IPS-20b (cell line): ENCODE results near the gene MAP1LC3B.
A peak's percentile ranks its signal among the peaks of the same experiment; 100 is the strongest.

Experiments used
- H3K27ac ChIP-seq: one replicate; pipeline ENCODE4 v1.5.1; 2013; ENCODE audit warnings: low read length
- H3K27me3 ChIP-seq: 2 replicates; pipeline ENCODE4 v1.6.1; 2013; ENCODE audit warnings: mild to moderate bottlenecking, low read length, inconsistent platforms; ENCODE audit not compliant: insufficient read depth
- H3K36me3 ChIP-seq: 2 replicates; pipeline ENCODE4 v1.6.1; 2013; ENCODE audit warnings: low read depth, mild to moderate bottlenecking, inconsistent platforms, low read length, moderate library complexity; ENCODE audit not compliant: insufficient read depth
- H3K4me1 ChIP-seq: 2 replicates; pipeline ENCODE4 v1.6.1; 2013; ENCODE audit warnings: mild to moderate bottlenecking, control low read depth, inconsistent platforms, low read length, moderate library complexity; ENCODE audit not compliant: insufficient read depth
- H3K4me3 ChIP-seq: 2 replicates; pipeline ENCODE4 v1.5.1; 2013; ENCODE audit warnings: mild to moderate bottlenecking, low read length, inconsistent platforms
- H3K9ac ChIP-seq: 2 replicates; pipeline ENCODE4 v1.6.1; 2013; ENCODE audit warnings: low read depth, mild to moderate bottlenecking, inconsistent platforms, low read length, moderate library complexity
- H3K9me3 ChIP-seq: 2 replicates; pipeline ENCODE4 v1.6.1; 2013; ENCODE audit warnings: mild to moderate bottlenecking, low read depth, low read length, inconsistent platforms; ENCODE audit not compliant: insufficient read depth

Gene MAP1LC3B

GRCh38 chr16:87426423-87427215, 34.5 kb downstream of the MAP1LC3B start:
- Histone ChIP-seq H3K4me1 (peaks cover 23% of the 10 kb centered on the region; the same call in 1 of the 2 replicates), H3K27ac (no peak overlapping the region), H3K36me3 (peaks cover 37% of the 10 kb centered on the region), H3K27me3 (no peaks in the 10 kb centered on the region), H3K4me3 (no peak overlapping the region), H3K9ac (0 out of 2 replicates have a peak overlapping the region, but pooled peaks have one; percentile 18), H3K9me3 (no peaks in the 10 kb centered on the region)

GRCh38 chr16:87431926-87432325, 39.8 kb downstream of the MAP1LC3B start:
- no peak overlapping the region for H3K4me3 ChIP-seq
- peaks cover 4% of the 10 kb centered on the region; the same call in 1 of the 2 replicates for H3K4me1 ChIP-seq
- H3K36me3 ChIP-seq: peaks cover 23% of the 10 kb centered on the region
- no peak overlapping the region for H3K27ac ChIP-seq
- no peak overlapping the region for H3K9ac ChIP-seq
- no peaks in the 10 kb centered on the region for H3K9me3 ChIP-seq
- H3K27me3 ChIP-seq: no peaks in the 10 kb centered on the region

GRCh38 chr16:87432330-87432915, 40.3 kb downstream of the MAP1LC3B start:
- Histone ChIP-seq H3K27ac (no peak overlapping the region), H3K4me1 (no peaks in the 10 kb centered on the region), H3K9me3 (no peaks in the 10 kb centered on the region), H3K4me3 (no peak overlapping the region), H3K9ac (no peak overlapping the region), H3K27me3 (no peaks in the 10 kb centered on the region), H3K36me3 (peaks cover 23% of the 10 kb centered on the region)

GRCh38 chr16:87434146-87434667, 42.1 kb downstream of the MAP1LC3B start:
- H3K27me3 ChIP-seq: no peaks in the 10 kb centered on the region
- no peaks in the 10 kb centered on the region for H3K9me3 ChIP-seq
- peaks cover 15% of the 10 kb centered on the region for H3K36me3 ChIP-seq
- H3K4me1 ChIP-seq: no peaks in the 10 kb centered on the region; the same call in 1 of the 2 replicates
- H3K27ac ChIP-seq: no peak overlapping the region
- no peak overlapping the region for H3K4me3 ChIP-seq
- H3K9ac ChIP-seq: no peak overlapping the region

GRCh38 chr16:87435372-87436224, 43.5 kb downstream of the MAP1LC3B start:
- Histone ChIP-seq H3K9me3 (no peaks in the 10 kb centered on the region), H3K36me3 (peaks cover 10% of the 10 kb centered on the region), H3K4me3 (no peak overlapping the region), H3K27me3 (no peaks in the 10 kb centered on the region), H3K4me1 (no peaks in the 10 kb centered on the region; the same call in 1 of the 2 replicates), H3K9ac (peak overlapping the region; percentile 37; the same call in 1 of the 2 replicates), H3K27ac (no peak overlapping the region)

GRCh38 chr16:87436225-87437172, 44.4 kb downstream of the MAP1LC3B start:
- Histone ChIP-seq H3K9ac (peak overlapping the region; percentile 37; the same call in 1 of the 2 replicates), H3K36me3 (peaks cover 11% of the 10 kb centered on the region), H3K27me3 (no peaks in the 10 kb centered on the region), H3K27ac (no peak overlapping the region), H3K4me3 (no peak overlapping the region), H3K4me1 (no peaks in the 10 kb centered on the region; the same call in 1 of the 2 replicates), H3K9me3 (no peaks in the 10 kb centered on the region)

- Histone ChIP-seq H3K4me1 (no peaks in the 10 kb centered on the region; the same call in 1 of the 2 replicates), H3K9me3 (no peaks in the 10 kb centered on the region), H3K9ac (no peak overlapping the region), H3K36me3 (peaks cover 8% of the 10 kb centered on the region), H3K27me3 (no peaks in the 10 kb centered on the region), H3K27ac (no peak overlapping the region), H3K4me3 (no peak overlapping the region)
Measured at GRCh38 chr16:87437327-87437726, 45.2 kb downstream of the MAP1LC3B start.

- H3K9ac ChIP-seq: no peak overlapping the region
- H3K4me3 ChIP-seq: no peak overlapping the region
- H3K36me3 ChIP-seq: peaks cover 7% of the 10 kb centered on the region
- H3K4me1 ChIP-seq: no peaks in the 10 kb centered on the region; the same call in 1 of the 2 replicates
- no peaks in the 10 kb centered on the region for H3K27me3 ChIP-seq
- no peak overlapping the region for H3K27ac ChIP-seq
- no peaks in the 10 kb centered on the region for H3K9me3 ChIP-seq
Measured at GRCh38 chr16:87437911-87438610, 45.9 kb downstream of the MAP1LC3B start.

GRCh38 chr16:87438611-87438985, 46.5 kb downstream of the MAP1LC3B start:
- H3K9ac ChIP-seq: no peak overlapping the region
- H3K9me3 ChIP-seq: no peaks in the 10 kb centered on the region
- no peak overlapping the region for H3K4me3 ChIP-seq
- no peaks in the 10 kb centered on the region; the same call in 1 of the 2 replicates for H3K4me1 ChIP-seq
- no peaks in the 10 kb centered on the region for H3K27me3 ChIP-seq
- H3K36me3 ChIP-seq: peaks cover 7% of the 10 kb centered on the region
- H3K27ac ChIP-seq: no peak overlapping the region

- Histone ChIP-seq H3K4me3 (no peak overlapping the region), H3K9me3 (no peaks in the 10 kb centered on the region), H3K27me3 (no peaks in the 10 kb centered on the region), H3K9ac (no peak overlapping the region), H3K36me3 (peaks cover 17% of the 10 kb centered on the region), H3K27ac (no peak overlapping the region), H3K4me1 (no peaks in the 10 kb centered on the region; the same call in 1 of the 2 replicates)
Measured at GRCh38 chr16:87439926-87440325, 47.8 kb downstream of the MAP1LC3B start.
